Astrocyte (in vitro differentiated cells and primary cell): Measurements from ENCODE around the gene SLC25A17. TPM values are rescaled to one million over a fixed set of nuclear protein-coding genes. Genes with fewer than 3 reads are reported as not detected.
"Not testable (repeated sequence)": the region's sequence is repeated elsewhere in the genome, so short reads cannot be mapped to it uniquely, and the experiment has no call there.

Experiments
- DNase-seq: peaks from one replicate; pipeline ENCODE4 v3.0.0-alpha.2; 2010; ENCODE audit warnings: low read depth
- FAIRE-seq: peaks from 2 replicates; lab custom pipeline; 2011; peaks lifted over from hg19 to GRCh38; lab: Jason Lieb, UNC
- H2AFZ ChIP-seq: 2 replicates; pipeline ENCODE4 v1.6.0; 2012; ENCODE audit warnings: low read depth, low read length, inconsistent platforms
- H3K27ac ChIP-seq: 2 replicates; pipeline ENCODE4 v1.5.1; 2011; ENCODE audit warnings: low read depth, low read length, inconsistent platforms
- H3K27me3 ChIP-seq: 2 replicates; pipeline ENCODE4 v1.6.0; 2011; ENCODE audit warnings: low read length, inconsistent platforms; ENCODE audit not compliant: insufficient read depth
- H3K36me3 ChIP-seq: 2 replicates; pipeline ENCODE4 v1.5.1; 2011; ENCODE audit warnings: low read length, inconsistent platforms; ENCODE audit not compliant: insufficient read depth
- H3K4me1 ChIP-seq: 2 replicates; pipeline ENCODE4 v1.5.1; 2011; ENCODE audit warnings: low read length, inconsistent platforms; ENCODE audit not compliant: insufficient read depth
- H3K4me2 ChIP-seq: 2 replicates; pipeline ENCODE4 v1.6.0; 2012; ENCODE audit warnings: low read length, inconsistent platforms
- H3K4me3 ChIP-seq: 2 replicates; pipeline ENCODE4 v1.5.1; 2011; ENCODE audit warnings: low read depth, mild to moderate bottlenecking, low read length, inconsistent platforms; ENCODE audit not compliant: insufficient read depth
- H3K79me2 ChIP-seq: 2 replicates; pipeline ENCODE4 v1.6.0; 2012; ENCODE audit warnings: mild to moderate bottlenecking, low read length, inconsistent platforms; ENCODE audit not compliant: insufficient read depth
- H3K9ac ChIP-seq: 2 replicates; pipeline ENCODE4 v1.6.0; 2012; ENCODE audit warnings: mild to moderate bottlenecking, low read length, inconsistent platforms
- H3K9me3 ChIP-seq: 2 replicates; pipeline ENCODE4 v1.5.1; 2012; ENCODE audit warnings: low read depth, mild to moderate bottlenecking, low read length, inconsistent platforms; ENCODE audit not compliant: insufficient read depth
- H4K20me1 ChIP-seq: 2 replicates; pipeline ENCODE4 v1.6.0; 2012; ENCODE audit warnings: low read length, inconsistent platforms; ENCODE audit not compliant: insufficient read depth
- H3K27ac Mint-ChIP-seq: one replicate; pipeline ENCODE4 v1.8.0; 2021; ENCODE audit warnings: mild to moderate bottlenecking, mixed read lengths; ENCODE audit not compliant: unreplicated experiment
- H3K27me3 Mint-ChIP-seq: one replicate; pipeline ENCODE4 v1.8.0; 2021; ENCODE audit warnings: low read depth, mixed read lengths; ENCODE audit not compliant: unreplicated experiment
- H3K36me3 Mint-ChIP-seq: one replicate; pipeline ENCODE4 v1.8.0; 2021; ENCODE audit warnings: low read depth, mixed read lengths; ENCODE audit not compliant: unreplicated experiment
- H3K4me1 Mint-ChIP-seq: one replicate; pipeline ENCODE4 v1.8.0; 2021; ENCODE audit warnings: low read depth, mixed read lengths; ENCODE audit not compliant: unreplicated experiment
- H3K4me3 Mint-ChIP-seq: one replicate; pipeline ENCODE4 v1.8.0; 2021; ENCODE audit warnings: mild to moderate bottlenecking, moderate library complexity, mixed read lengths; ENCODE audit not compliant: unreplicated experiment
- H3K9me3 Mint-ChIP-seq: one replicate; pipeline ENCODE4 v1.8.0; 2021; ENCODE audit warnings: mild to moderate bottlenecking, mixed read lengths; ENCODE audit not compliant: unreplicated experiment
- EZH2 ChIP-seq: IDR thresholded peaks from 2 replicates; pipeline ENCODE4 v1.6.1; 2012; ENCODE audit warnings: mild to moderate bottlenecking, low read length, inconsistent platforms; ENCODE audit not compliant: insufficient read depth
- total RNA-seq: library from RNA; stranded (reverse); gene quantifications from 2 replicates; pipeline ENCODE4 v1.2.1, GENCODE V29; 2021
- TF ChIP-seq, protein P1 (sequence below): IDR thresholded peaks from 2 replicates; pipeline ENCODE4 v1.5.1; 2011; ENCODE audit warnings: low read depth, mild to moderate bottlenecking, inconsistent platforms, low read length, moderate library complexity; ENCODE audit not compliant: insufficient read depth

The SLC25A17 gene
- total RNA-seq, 1 donor from 2014 or later, result 24.8 TPM

DNA sequence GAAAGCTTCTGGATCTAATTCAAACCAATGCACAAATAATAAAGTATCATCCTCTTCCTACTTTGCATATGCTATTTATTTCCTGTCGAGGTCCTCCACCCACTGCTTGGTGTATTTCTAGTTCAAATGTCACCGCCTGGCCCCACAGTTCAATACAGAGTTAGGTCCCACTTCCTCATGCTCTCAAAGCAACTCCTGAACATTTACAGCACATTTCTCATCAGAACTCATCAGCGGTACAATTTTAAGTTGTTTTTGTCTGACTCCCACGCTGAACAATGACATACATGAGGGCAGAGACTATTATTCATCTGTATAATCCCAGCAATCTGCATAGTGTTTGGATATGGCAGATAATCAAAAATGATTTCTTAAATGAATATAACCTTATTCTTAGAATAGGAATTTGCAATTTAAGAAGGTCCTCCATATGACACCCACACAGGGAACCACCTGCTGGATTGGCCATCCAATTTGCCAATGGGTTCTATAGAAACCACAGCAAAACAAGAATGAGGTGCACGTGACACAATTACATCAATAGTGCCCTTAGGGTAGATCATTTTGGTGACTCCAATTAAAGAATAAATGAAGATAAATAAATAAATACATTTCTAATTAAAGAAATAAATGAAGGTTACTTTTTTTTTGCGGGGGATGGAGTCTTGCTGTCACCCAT, 54.2 kb downstream of the SLC25A17 start:
- FAIRE-seq (no peak), DNase-seq (no peak)
- no peak for TF ChIP-seq EZH2
- TF ChIP-seq, protein P1, sequence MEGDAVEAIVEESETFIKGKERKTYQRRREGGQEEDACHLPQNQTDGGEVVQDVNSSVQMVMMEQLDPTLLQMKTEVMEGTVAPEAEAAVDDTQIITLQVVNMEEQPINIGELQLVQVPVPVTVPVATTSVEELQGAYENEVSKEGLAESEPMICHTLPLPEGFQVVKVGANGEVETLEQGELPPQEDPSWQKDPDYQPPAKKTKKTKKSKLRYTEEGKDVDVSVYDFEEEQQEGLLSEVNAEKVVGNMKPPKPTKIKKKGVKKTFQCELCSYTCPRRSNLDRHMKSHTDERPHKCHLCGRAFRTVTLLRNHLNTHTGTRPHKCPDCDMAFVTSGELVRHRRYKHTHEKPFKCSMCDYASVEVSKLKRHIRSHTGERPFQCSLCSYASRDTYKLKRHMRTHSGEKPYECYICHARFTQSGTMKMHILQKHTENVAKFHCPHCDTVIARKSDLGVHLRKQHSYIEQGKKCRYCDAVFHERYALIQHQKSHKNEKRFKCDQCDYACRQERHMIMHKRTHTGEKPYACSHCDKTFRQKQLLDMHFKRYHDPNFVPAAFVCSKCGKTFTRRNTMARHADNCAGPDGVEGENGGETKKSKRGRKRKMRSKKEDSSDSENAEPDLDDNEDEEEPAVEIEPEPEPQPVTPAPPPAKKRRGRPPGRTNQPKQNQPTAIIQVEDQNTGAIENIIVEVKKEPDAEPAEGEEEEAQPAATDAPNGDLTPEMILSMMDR, result no peak

DNA sequence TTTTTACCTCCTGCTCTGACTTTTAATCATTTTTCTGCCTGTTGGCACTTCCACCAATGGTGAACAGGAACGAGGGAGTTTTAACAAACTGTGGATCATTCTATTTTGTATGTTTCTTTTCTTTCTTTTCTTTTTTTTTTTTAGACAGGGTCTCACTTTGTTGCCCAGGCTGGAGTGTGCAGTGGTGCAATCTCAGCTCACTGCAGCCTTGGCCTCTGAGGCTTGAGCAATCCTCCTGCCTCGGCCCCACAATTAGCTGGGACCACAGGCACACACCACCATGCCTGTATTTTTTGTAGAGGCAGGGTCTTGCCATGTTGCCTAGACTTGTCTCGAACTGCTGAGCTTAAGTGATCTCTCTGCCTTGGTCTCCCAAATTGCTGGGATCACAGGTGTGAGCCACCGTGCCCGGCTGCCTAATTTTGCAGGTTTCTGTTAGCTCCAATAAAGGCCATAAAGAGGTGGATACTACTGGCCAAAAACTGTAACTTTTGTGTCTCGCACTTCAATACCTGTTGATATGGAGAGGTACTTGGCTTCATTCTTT, 59.8 kb downstream of the SLC25A17 start:
- Histone ChIP-seq H3K9ac (no peak overlapping the region), H3K4me3 (no peak overlapping the region), H2AFZ (no peak overlapping the region), H3K79me2 (no peaks in the 10 kb centered on the region), H3K27ac (no peak overlapping the region), H3K9me3 (no peaks in the 10 kb centered on the region), H3K4me2 (no peak overlapping the region), H3K27me3 (no peaks in the 10 kb centered on the region), H3K4me1 (no peaks in the 10 kb centered on the region), H3K36me3 (no peaks in the 10 kb centered on the region), H4K20me1 (no peaks in the 10 kb centered on the region)
- H3K4me1 Mint-ChIP-seq, result peaks cover 6% of the 10 kb centered on the region
- TF ChIP-seq, protein P1, result no peak
- no peak for TF ChIP-seq EZH2
- no peaks in the 10 kb centered on the region for H3K27me3 Mint-ChIP-seq
- H3K36me3 Mint-ChIP-seq, result no peaks in the 10 kb centered on the region
- no peaks in the 10 kb centered on the region for H3K9me3 Mint-ChIP-seq
- no peak for FAIRE-seq
- DNase-seq, result no peak
- no peak overlapping the region for H3K27ac Mint-ChIP-seq
- H3K4me3 Mint-ChIP-seq, result no peak overlapping the region

More for the DNA sequence above, 54.2 kb downstream of the SLC25A17 start:
- Histone ChIP-seq H3K4me1 (no peaks in the 10 kb centered on the region), H3K79me2 (no peaks in the 10 kb centered on the region), H3K4me2 (no peak overlapping the region), H3K27ac (no peak overlapping the region), H4K20me1 (no peaks in the 10 kb centered on the region), H3K4me3 (no peak overlapping the region), H3K9me3 (no peaks in the 10 kb centered on the region), H3K9ac (no peak overlapping the region), H3K27me3 (no peaks in the 10 kb centered on the region), H2AFZ (no peak overlapping the region), H3K36me3 (no peaks in the 10 kb centered on the region)
- Mint-ChIP-seq H3K4me1 (no peaks in the 10 kb centered on the region), H3K27ac (no peak overlapping the region), H3K9me3 (no peaks in the 10 kb centered on the region), H3K4me3 (no peak overlapping the region), H3K36me3 (peaks cover 8% of the 10 kb centered on the region), H3K27me3 (no peaks in the 10 kb centered on the region)

DNA sequence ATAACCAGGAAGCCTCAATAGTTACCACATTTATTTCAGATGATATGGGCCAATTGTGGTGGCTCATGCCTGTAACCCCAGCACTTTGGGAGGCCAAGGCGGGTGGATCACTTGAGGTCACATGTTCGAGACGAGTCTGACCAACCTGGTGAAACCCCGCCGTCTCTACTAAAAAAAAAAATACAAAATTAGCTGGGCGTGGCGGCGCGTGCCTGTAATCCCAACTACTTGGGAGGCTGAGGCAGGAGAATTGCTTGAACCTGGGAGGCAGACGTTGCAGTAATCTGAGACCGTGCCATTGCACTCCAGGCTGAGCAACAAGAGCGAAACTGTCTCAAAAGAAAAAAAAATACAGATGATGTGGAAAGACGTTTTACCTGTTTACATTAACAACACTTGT, 60.3 kb downstream of the SLC25A17 start:
- H3K4me3 ChIP-seq, H3K4me3 Mint-ChIP-seq, FAIRE-seq: not testable (repeated sequence)

More for the DNA sequence above, 60.3 kb downstream of the SLC25A17 start:
- H3K36me3 Mint-ChIP-seq, H3K79me2 ChIP-seq, H3K9ac ChIP-seq, H4K20me1 ChIP-seq, H3K27ac Mint-ChIP-seq, H3K4me2 ChIP-seq, H3K4me1 ChIP-seq, H3K9me3 Mint-ChIP-seq, H3K27me3 Mint-ChIP-seq, DNase-seq, H3K27ac ChIP-seq, H3K36me3 ChIP-seq, H3K27me3 ChIP-seq, H2AFZ ChIP-seq, H3K4me1 Mint-ChIP-seq, H3K9me3 ChIP-seq: not testable (repeated sequence)
